ENCODE measurements around the gene HGS. TPM values are rescaled to one million over a fixed set of nuclear protein-coding genes. Genes with fewer than 3 reads are reported as not detected.
A peak's percentile ranks its signal among the peaks of the same experiment; 100 is the strongest.

HGS gene
- total RNA-seq, 4 donors from 2014 or later, result 91.0 to 181 (median 107) TPM

- Histone ChIP-seq H3K4me3 (no peak overlapping the region), H3K9me3 (no peaks in the 10 kb centered on the region), H3K4me1 (peaks cover 22% of the 10 kb centered on the region), H3K36me3 (peaks cover 90% of the 10 kb centered on the region), H3K27me3 (no peaks in the 10 kb centered on the region), H3K27ac (no peak overlapping the region)
- 77% methylated on average over 19 of the region's 25 CpGs for WGBS
- DNase-seq (ENCODE audit: low spot score in 2 of 2), result no peak
- no peak for TF ChIP-seq POLR2AphosphoS5 (IDR thresholded peaks at IDR 0.05)
- TF ChIP-seq POLR2A (IDR thresholded peaks at IDR 0.05), result no peak
- TF ChIP-seq EP300 (IDR thresholded peaks at IDR 0.05), result no peak
- TF ChIP-seq, protein P1, sequence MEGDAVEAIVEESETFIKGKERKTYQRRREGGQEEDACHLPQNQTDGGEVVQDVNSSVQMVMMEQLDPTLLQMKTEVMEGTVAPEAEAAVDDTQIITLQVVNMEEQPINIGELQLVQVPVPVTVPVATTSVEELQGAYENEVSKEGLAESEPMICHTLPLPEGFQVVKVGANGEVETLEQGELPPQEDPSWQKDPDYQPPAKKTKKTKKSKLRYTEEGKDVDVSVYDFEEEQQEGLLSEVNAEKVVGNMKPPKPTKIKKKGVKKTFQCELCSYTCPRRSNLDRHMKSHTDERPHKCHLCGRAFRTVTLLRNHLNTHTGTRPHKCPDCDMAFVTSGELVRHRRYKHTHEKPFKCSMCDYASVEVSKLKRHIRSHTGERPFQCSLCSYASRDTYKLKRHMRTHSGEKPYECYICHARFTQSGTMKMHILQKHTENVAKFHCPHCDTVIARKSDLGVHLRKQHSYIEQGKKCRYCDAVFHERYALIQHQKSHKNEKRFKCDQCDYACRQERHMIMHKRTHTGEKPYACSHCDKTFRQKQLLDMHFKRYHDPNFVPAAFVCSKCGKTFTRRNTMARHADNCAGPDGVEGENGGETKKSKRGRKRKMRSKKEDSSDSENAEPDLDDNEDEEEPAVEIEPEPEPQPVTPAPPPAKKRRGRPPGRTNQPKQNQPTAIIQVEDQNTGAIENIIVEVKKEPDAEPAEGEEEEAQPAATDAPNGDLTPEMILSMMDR (IDR thresholded peaks at IDR 0.05), result no peak
Measured at GRCh38 chr17:81697261-81698044, 13.6 kb downstream of the HGS start.

DNA sequence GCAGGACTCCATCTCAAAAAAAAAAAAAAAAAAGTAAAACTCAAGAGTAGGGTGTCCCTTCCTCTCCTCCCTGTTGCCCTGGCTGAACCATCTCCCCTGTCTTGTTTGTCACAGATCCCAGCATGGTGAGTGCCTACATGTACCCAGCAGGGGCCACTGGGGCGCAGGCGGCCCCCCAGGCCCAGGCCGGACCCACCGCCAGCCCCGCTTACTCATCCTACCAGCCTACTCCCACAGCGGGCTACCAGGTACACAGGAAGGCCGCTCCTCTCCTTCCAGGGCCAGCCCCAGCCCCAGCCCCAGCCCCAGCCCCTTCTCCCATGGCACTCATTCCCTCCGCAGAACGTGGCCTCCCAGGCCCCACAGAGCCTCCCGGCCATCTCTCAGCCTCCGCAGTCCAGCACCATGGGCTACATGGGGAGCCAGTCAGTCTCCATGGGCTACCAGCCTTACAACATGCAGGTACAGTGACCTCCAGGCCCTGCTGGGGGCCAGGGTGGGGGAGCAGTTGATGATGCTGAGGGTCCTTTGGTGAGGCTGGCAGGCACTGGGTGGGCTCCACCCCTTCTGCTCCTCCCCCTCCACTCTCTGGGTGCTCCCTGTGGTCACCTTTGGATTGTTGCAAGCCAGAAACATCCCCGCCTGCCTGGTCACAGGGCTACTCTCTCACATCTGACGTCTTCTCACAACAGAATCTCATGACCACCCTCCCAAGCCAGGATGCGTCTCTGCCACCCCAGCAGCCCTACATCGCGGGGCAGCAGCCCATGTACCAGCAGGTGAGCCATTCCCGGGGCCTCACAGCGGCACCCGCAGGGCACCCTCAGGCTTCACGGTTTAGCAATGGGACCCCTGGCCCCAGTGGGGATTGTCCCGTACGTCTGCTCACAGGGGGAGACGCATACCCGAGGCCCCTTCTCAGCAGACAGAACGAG lies 16.8 kb downstream of the HGS start:
- no peaks in the 10 kb centered on the region for H3K27me3 ChIP-seq
- DNase-seq (ENCODE audit: low spot score in 2 of 2), result no peak
- H3K36me3 ChIP-seq, result peaks cover 67% of the 10 kb centered on the region
- peaks cover 39% of the 10 kb centered on the region for H3K4me1 ChIP-seq
- H3K27ac ChIP-seq, result no peak overlapping the region
- TF ChIP-seq EP300 (IDR thresholded peaks at IDR 0.05), result no peak
- no peak for TF ChIP-seq POLR2A (IDR thresholded peaks at IDR 0.05)
- TF ChIP-seq, protein P1 (IDR thresholded peaks at IDR 0.05), result no peak
- no peak for TF ChIP-seq POLR2AphosphoS5 (IDR thresholded peaks at IDR 0.05)
- WGBS, result 93% methylated on average over 16 of the region's 25 CpGs
- H3K4me3 ChIP-seq, result no peak overlapping the region
- no peaks in the 10 kb centered on the region for H3K9me3 ChIP-seq

- peak overlapping the region; percentile 96 for H3K27ac ChIP-seq
- WGBS, result 69% methylated on average over 20 of the region's 23 CpGs
- H3K36me3 ChIP-seq, result peaks cover 67% of the 10 kb centered on the region
- H3K4me1 ChIP-seq, result peaks cover 39% of the 10 kb centered on the region
- no peaks in the 10 kb centered on the region for H3K9me3 ChIP-seq
- H3K27me3 ChIP-seq, result no peaks in the 10 kb centered on the region
- TF ChIP-seq POLR2AphosphoS5 (IDR thresholded peaks at IDR 0.05), result no peak
- no peak for DNase-seq (ENCODE audit: low spot score in 2 of 2)
- H3K4me3 ChIP-seq, result peak overlapping the region; percentile 99
Measured at GRCh38 chr17:81701288-81702071, 17.7 kb downstream of the HGS start.

- Histone ChIP-seq H3K4me3 (peak within 1 kb of the TSS; percentile 99), H3K4me1 (peaks cover 39% of the 10 kb centered on the region), H3K9me3 (no peaks in the 10 kb centered on the region), H3K27ac (peak within 1 kb of the TSS; percentile 96), H3K36me3 (peaks cover 66% of the 10 kb centered on the region), H3K27me3 (no peaks in the 10 kb centered on the region)
- WGBS, result 1% methylated on average over 38 of the region's 102 CpGs
- peak; percentile 94 to 97 for DNase-seq (ENCODE audit: low spot score in 2 of 2)
- TF ChIP-seq POLR2AphosphoS5 (IDR thresholded peaks at IDR 0.05), result peak; percentile 64 to 93 (median 83)
- no peak for TF ChIP-seq EP300 (IDR thresholded peaks at IDR 0.05)
- peak; percentile 66 to 69 for TF ChIP-seq POLR2A (IDR thresholded peaks at IDR 0.05)
- TF ChIP-seq, protein P1 (IDR thresholded peaks at IDR 0.05), result peak; percentile 18 to 42
Measured at GRCh38 chr17:81702934-81703746, 19.3 kb downstream of the HGS start, which contains the start of gene MRPL12. Gene MRPL12 (plus strand): TSS chr17:81703367. CDS start chr17:81703502, 135 bp downstream.
